HEK293 (cell line): Measurements from ENCODE around the gene ANKRD6.

Source experiments
- TF ChIP-seq, protein P1 (sequence below): fragments of 450-650 bp; IDR thresholded peaks from 2 replicates; pipeline ENCODE4 v1.5.1; 2018; ENCODE audit warnings: missing biosample characterization, mild to moderate bottlenecking, missing genetic modification characterization
- TF ChIP-seq, protein P2 (sequence below): fragments of 450-650 bp; formaldehyde crosslinking; IDR thresholded peaks from 2 replicates; pipeline ENCODE4 v1.5.1; 2016; ENCODE audit warnings: missing biosample characterization, missing genetic modification characterization, borderline replicate concordance
- TF ChIP-seq, protein P3 (sequence below): fragments of 450-650 bp; formaldehyde crosslinking; IDR thresholded peaks from 2 replicates; pipeline ENCODE4 v1.5.1; 2016; ENCODE audit warnings: missing biosample characterization, missing genetic modification characterization

DNA sequence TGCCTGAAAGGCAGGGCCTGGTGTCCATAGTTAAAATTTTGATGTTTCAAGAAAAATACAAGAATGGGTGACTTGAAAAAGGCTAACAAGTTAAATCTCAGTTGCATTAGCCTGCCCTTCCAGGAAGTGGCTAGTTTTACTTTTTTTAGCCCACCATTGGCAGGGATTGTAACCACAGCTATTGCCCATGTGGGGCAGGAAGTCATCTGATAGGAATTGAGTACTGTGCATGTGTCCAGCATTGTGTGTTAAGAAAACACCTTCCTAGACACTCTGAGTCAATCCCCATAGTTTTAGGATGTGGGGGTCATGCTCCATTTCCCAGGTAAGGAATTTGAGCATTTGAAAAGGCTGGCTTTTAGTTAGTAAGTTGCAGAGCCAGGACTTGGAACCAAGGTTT is 178.7 kb downstream of the ANKRD6 start:
- TF ChIP-seq, protein P1, sequence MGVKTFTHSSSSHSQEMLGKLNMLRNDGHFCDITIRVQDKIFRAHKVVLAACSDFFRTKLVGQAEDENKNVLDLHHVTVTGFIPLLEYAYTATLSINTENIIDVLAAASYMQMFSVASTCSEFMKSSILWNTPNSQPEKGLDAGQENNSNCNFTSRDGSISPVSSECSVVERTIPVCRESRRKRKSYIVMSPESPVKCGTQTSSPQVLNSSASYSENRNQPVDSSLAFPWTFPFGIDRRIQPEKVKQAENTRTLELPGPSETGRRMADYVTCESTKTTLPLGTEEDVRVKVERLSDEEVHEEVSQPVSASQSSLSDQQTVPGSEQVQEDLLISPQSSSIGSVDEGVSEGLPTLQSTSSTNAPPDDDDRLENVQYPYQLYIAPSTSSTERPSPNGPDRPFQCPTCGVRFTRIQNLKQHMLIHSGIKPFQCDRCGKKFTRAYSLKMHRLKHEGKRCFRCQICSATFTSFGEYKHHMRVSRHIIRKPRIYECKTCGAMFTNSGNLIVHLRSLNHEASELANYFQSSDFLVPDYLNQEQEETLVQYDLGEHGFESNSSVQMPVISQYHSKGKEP (tag by site-specific recombination), result no peak
- TF ChIP-seq, protein P2, sequence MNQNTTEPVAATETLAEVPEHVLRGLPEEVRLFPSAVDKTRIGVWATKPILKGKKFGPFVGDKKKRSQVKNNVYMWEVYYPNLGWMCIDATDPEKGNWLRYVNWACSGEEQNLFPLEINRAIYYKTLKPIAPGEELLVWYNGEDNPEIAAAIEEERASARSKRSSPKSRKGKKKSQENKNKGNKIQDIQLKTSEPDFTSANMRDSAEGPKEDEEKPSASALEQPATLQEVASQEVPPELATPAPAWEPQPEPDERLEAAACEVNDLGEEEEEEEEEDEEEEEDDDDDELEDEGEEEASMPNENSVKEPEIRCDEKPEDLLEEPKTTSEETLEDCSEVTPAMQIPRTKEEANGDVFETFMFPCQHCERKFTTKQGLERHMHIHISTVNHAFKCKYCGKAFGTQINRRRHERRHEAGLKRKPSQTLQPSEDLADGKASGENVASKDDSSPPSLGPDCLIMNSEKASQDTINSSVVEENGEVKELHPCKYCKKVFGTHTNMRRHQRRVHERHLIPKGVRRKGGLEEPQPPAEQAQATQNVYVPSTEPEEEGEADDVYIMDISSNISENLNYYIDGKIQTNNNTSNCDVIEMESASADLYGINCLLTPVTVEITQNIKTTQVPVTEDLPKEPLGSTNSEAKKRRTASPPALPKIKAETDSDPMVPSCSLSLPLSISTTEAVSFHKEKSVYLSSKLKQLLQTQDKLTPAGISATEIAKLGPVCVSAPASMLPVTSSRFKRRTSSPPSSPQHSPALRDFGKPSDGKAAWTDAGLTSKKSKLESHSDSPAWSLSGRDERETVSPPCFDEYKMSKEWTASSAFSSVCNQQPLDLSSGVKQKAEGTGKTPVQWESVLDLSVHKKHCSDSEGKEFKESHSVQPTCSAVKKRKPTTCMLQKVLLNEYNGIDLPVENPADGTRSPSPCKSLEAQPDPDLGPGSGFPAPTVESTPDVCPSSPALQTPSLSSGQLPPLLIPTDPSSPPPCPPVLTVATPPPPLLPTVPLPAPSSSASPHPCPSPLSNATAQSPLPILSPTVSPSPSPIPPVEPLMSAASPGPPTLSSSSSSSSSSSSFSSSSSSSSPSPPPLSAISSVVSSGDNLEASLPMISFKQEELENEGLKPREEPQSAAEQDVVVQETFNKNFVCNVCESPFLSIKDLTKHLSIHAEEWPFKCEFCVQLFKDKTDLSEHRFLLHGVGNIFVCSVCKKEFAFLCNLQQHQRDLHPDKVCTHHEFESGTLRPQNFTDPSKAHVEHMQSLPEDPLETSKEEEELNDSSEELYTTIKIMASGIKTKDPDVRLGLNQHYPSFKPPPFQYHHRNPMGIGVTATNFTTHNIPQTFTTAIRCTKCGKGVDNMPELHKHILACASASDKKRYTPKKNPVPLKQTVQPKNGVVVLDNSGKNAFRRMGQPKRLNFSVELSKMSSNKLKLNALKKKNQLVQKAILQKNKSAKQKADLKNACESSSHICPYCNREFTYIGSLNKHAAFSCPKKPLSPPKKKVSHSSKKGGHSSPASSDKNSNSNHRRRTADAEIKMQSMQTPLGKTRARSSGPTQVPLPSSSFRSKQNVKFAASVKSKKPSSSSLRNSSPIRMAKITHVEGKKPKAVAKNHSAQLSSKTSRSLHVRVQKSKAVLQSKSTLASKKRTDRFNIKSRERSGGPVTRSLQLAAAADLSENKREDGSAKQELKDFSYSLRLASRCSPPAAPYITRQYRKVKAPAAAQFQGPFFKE, result no peak
- TF ChIP-seq, protein P3, sequence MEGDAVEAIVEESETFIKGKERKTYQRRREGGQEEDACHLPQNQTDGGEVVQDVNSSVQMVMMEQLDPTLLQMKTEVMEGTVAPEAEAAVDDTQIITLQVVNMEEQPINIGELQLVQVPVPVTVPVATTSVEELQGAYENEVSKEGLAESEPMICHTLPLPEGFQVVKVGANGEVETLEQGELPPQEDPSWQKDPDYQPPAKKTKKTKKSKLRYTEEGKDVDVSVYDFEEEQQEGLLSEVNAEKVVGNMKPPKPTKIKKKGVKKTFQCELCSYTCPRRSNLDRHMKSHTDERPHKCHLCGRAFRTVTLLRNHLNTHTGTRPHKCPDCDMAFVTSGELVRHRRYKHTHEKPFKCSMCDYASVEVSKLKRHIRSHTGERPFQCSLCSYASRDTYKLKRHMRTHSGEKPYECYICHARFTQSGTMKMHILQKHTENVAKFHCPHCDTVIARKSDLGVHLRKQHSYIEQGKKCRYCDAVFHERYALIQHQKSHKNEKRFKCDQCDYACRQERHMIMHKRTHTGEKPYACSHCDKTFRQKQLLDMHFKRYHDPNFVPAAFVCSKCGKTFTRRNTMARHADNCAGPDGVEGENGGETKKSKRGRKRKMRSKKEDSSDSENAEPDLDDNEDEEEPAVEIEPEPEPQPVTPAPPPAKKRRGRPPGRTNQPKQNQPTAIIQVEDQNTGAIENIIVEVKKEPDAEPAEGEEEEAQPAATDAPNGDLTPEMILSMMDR (tag by site-specific recombination), result no peak
